H1 (cell line): ENCODE results near the gene AADAC. TPM values are rescaled to one million over a fixed set of nuclear protein-coding genes. Genes with fewer than 3 reads are reported as not detected.
A peak's percentile ranks its signal among the peaks of the same experiment; 100 is the strongest.

Source experiments
- CTCF ChIA-PET: fragments of 300-600 bp; sonication (Branson Sonifier 250); formaldehyde crosslinking; loops from one replicate; lab custom pipeline; 2021; ENCODE audit not compliant: partially characterized antibody; lab: Charles Lee
- POLR2A ChIA-PET: fragments of 300-600 bp; sonication (Branson Sonifier 250); formaldehyde crosslinking; loops from one replicate; lab custom pipeline; 2021; ENCODE audit warnings: inconsistent platforms; ENCODE audit not compliant: partially characterized antibody; lab: Charles Lee
- DNase-seq, 2 experiments: peaks; one replicate each; pipeline versions ENCODE4 v3.0.0 to v3.0.0-alpha.2; 2010 to 2022; ENCODE audit warnings: low spot score in 2 of 2, low read depth in 1 of 2, mixed read lengths in 1 of 2
- FAIRE-seq: peaks from 2 replicates; lab custom pipeline; 2011; peaks lifted over from hg19 to GRCh38; lab: Jason Lieb, UNC
- H2AFZ ChIP-seq: 2 replicates; pipeline ENCODE4 v1.8.1; 2012; ENCODE audit warnings: low read length, inconsistent platforms
- H2AK5ac ChIP-seq: 2 replicates; pipeline ENCODE4 v1.6.1; 2013; ENCODE audit warnings: low read depth, low read length
- H2BK120ac ChIP-seq: replicated peaks from 2 replicates; pipeline ENCODE3; 2013; ENCODE audit warnings: low read depth, low read length, inconsistent platforms
- H2BK12ac ChIP-seq: 2 replicates; pipeline ENCODE4 v1.6.1; 2013; ENCODE audit warnings: low read depth, low read length
- H2BK15ac ChIP-seq: 2 replicates; pipeline ENCODE4 v1.6.1; 2013; ENCODE audit warnings: low read length
- H2BK20ac ChIP-seq: 2 replicates; pipeline ENCODE4 v1.6.1; 2013; ENCODE audit warnings: low read length
- H2BK5ac ChIP-seq: 2 replicates; pipeline ENCODE4 v1.6.1; 2013; ENCODE audit warnings: low read depth, low read length
- H3K14ac ChIP-seq: 2 replicates; pipeline ENCODE4 v1.6.1; 2013; ENCODE audit warnings: inconsistent platforms; ENCODE audit not compliant: insufficient read length
- H3K18ac ChIP-seq: 2 replicates; pipeline ENCODE4 v1.6.1; 2013; ENCODE audit warnings: low read length; ENCODE audit errors: extremely low read depth
- H3K23ac ChIP-seq: 2 replicates; pipeline ENCODE4 v1.6.1; 2013; ENCODE audit warnings: inconsistent platforms; ENCODE audit not compliant: insufficient read length
- H3K23me2 ChIP-seq: 2 replicates; pipeline ENCODE4 v1.6.1; 2013; ENCODE audit warnings: low read depth, low read length
- H3K27ac ChIP-seq: 2 replicates; pipeline ENCODE4 v1.6.1; 2011; ENCODE audit warnings: low read depth, low read length, inconsistent platforms
- H3K27me3 ChIP-seq, 4 experiments: replicated peaks in 1 of 4; 1 replicate in 1 of 4; 2 replicates in 3 of 4; pipeline versions ENCODE4 v1.6.1 to v1.8.1; 2011 to 2013; ENCODE audit warnings: low read length in 3 of 4, mild to moderate bottlenecking in 3 of 4, inconsistent platforms in 2 of 4, mixed read lengths in 2 of 4, moderate library complexity in 1 of 4; ENCODE audit not compliant: control insufficient read depth in 3 of 4, insufficient read depth in 3 of 4; ENCODE audit errors: extremely low read depth in 1 of 4
- H3K36me3 ChIP-seq, 4 experiments: 2 replicates each; pipeline versions ENCODE4 v1.6.1 to v1.8.1; 2011 to 2013; ENCODE audit warnings: mild to moderate bottlenecking in 4 of 4, low read length in 3 of 4, moderate library complexity in 2 of 4, control low read depth in 1 of 4, inconsistent platforms in 1 of 4; ENCODE audit not compliant: insufficient read depth in 4 of 4, control insufficient read depth in 2 of 4
- H3K4ac ChIP-seq: replicated peaks from 2 replicates; pipeline ENCODE3; 2013; ENCODE audit warnings: low read length, low read depth, mixed read lengths, inconsistent platforms; ENCODE audit not compliant: insufficient read length
- H3K4me1 ChIP-seq, 4 experiments: replicated peaks in 1 of 4; 1 replicate in 1 of 4; 2 replicates in 3 of 4; pipeline versions ENCODE4 v1.6.1 to v1.8.1; 2011 to 2013; ENCODE audit warnings: low read length in 3 of 4, inconsistent platforms in 2 of 4, mixed read lengths in 1 of 4; ENCODE audit not compliant: insufficient read depth in 4 of 4, control insufficient read depth in 3 of 4
- H3K4me2 ChIP-seq, 2 experiments: 2 replicates each; pipeline versions ENCODE4 v1.6.1 to v1.8.1; 2011 to 2013; ENCODE audit warnings: low read depth in 2 of 2, low read length in 2 of 2, control low read depth in 1 of 2, inconsistent platforms in 1 of 2, mild to moderate bottlenecking in 1 of 2; ENCODE audit not compliant: insufficient read depth in 1 of 2
- H3K4me3 ChIP-seq, 4 experiments: fragments of 200-600, 300-600 bp in 1 of 4; sonication (generic), shearing (Covaris generic), sonication (Bioruptor Twin) in 1 of 4; 2 replicates each; pipeline versions ENCODE4 v1.5.1 to v1.8.1; 2011 to 2016; ENCODE audit warnings: low read length in 4 of 4, low read depth in 3 of 4, control low read depth in 2 of 4, inconsistent platforms in 2 of 4, mild to moderate bottlenecking in 2 of 4, mixed read lengths in 1 of 4, moderate library complexity in 1 of 4; ENCODE audit not compliant: insufficient read depth in 2 of 4; ENCODE audit errors: extremely low read depth in 1 of 4
- H3K56ac ChIP-seq: replicated peaks from 2 replicates; pipeline ENCODE3; 2013; ENCODE audit warnings: low read depth, mild to moderate bottlenecking, mixed read lengths, low read length, inconsistent platforms; ENCODE audit not compliant: insufficient read length
- H3K79me1 ChIP-seq: 2 replicates; pipeline ENCODE4 v1.6.1; 2013; ENCODE audit warnings: low read depth, low read length, control low read depth
- H3K79me2 ChIP-seq, 2 experiments: 2 replicates each; pipeline versions ENCODE4 v1.6.1 to v1.8.1; 2012 to 2013; ENCODE audit warnings: low read length in 2 of 2, mild to moderate bottlenecking in 2 of 2, inconsistent platforms in 1 of 2; ENCODE audit not compliant: insufficient read depth in 2 of 2, control insufficient read depth in 1 of 2
- H3K9ac ChIP-seq, 4 experiments: replicated peaks in 1 of 4; 1 replicate in 1 of 4; 2 replicates in 3 of 4; pipeline versions ENCODE4 v1.6.1 to v1.8.1; 2011 to 2013; ENCODE audit warnings: low read depth in 3 of 4, low read length in 3 of 4, control low read depth in 2 of 4, mild to moderate bottlenecking in 2 of 4, moderate library complexity in 2 of 4, inconsistent platforms in 1 of 4; ENCODE audit errors: extremely low read depth in 1 of 4
- H3K9me3 ChIP-seq, 2 experiments: 2 replicates each; pipeline versions ENCODE4 v1.6.1 to v1.8.1; 2012 to 2013; ENCODE audit warnings: mild to moderate bottlenecking in 2 of 2, moderate library complexity in 2 of 2, control low read depth in 1 of 2, inconsistent platforms in 1 of 2, low read depth in 1 of 2, low read length in 1 of 2, mixed read lengths in 1 of 2; ENCODE audit not compliant: insufficient read depth in 2 of 2
- H4K20me1 ChIP-seq, 2 experiments: replicated peaks in 1 of 2; 2 replicates each; pipeline versions ENCODE3 to v1.8.1; 2011 to 2013; ENCODE audit warnings: inconsistent platforms in 2 of 2, low read length in 2 of 2, mild to moderate bottlenecking in 1 of 2; ENCODE audit not compliant: insufficient read depth in 2 of 2, control insufficient read depth in 1 of 2
- H4K5ac ChIP-seq: 2 replicates; pipeline ENCODE4 v1.6.1; 2013; ENCODE audit warnings: low read length, low read depth, mixed read lengths, inconsistent platforms; ENCODE audit not compliant: insufficient read length
- H4K8ac ChIP-seq: 2 replicates; pipeline ENCODE4 v1.8.0; 2013; ENCODE audit warnings: mild to moderate bottlenecking, moderate library complexity, low read length, inconsistent platforms; ENCODE audit not compliant: insufficient read depth; ENCODE audit errors: extremely low read depth
- H4K91ac ChIP-seq: replicated peaks from 2 replicates; pipeline ENCODE3; 2013; ENCODE audit warnings: low read length, mixed read lengths, inconsistent platforms; ENCODE audit not compliant: insufficient read length
- TAF1 ChIP-seq: IDR thresholded peaks from 2 replicates; pipeline ENCODE4 v1.6.1; 2011; ENCODE audit warnings: mild to moderate bottlenecking, low read depth, low read length
- TBP ChIP-seq: IDR thresholded peaks from 2 replicates; pipeline ENCODE4 v1.6.1; 2011; ENCODE audit warnings: low read depth, low read length, improper control_type of control experiment
- ZNF274 ChIP-seq: IDR thresholded peaks from 2 replicates; pipeline ENCODE4 v1.7.0; 2012; ENCODE audit warnings: low read length, borderline replicate concordance; ENCODE audit errors: extremely low read depth
- WGBS, 2 experiments: shearing (Covaris generic) in 1 of 2; methylation state at CpG; one replicate each; pipeline versions ENCODE4 v1.1.6 to v1.1.7; 2013 to 2015; ENCODE audit warnings: low lambda C conversion rate in 2 of 2, mixed read lengths in 2 of 2, inconsistent platforms in 1 of 2, low coverage in 1 of 2, missing lambda C conversion rate in 1 of 2; ENCODE audit not compliant: insufficient replicate concordance in 2 of 2, insufficient coverage in 1 of 2, insufficient read length in 1 of 2; ENCODE audit errors: extremely low coverage in 1 of 2, missing lambda C conversion rate in 1 of 2; 5-methylcytosine and 5-hydroxymethylcytosine counted together
- polyA plus RNA-seq, 7 experiments: library from polyadenylated mRNA; depleted of rRNA in 3 of 7; stranded (reverse) in 5 of 7; unstranded in 2 of 7; fragments of >200 nt in 5 of 7; fragments of 200-250 nt in 2 of 7; gene quantifications; 1 replicate in 5 of 7; 2 replicates in 1 of 7; 4 replicates in 1 of 7; pipeline versions ENCODE4 v1.2.1 to v1.2.3, GENCODE V29; 2011 to 2013; ENCODE audit warnings: missing spikeins in 2 of 7, mixed read lengths in 2 of 7
- total RNA-seq: library from RNA; stranded (reverse); fragmentation: NEBNext Ultra II Directional; extraction: Animal tissue kit (Norgen Biotek cat#: 25700); gene quantifications from 2 replicates; pipeline ENCODE4 v1.2.1, GENCODE V29; 2021

AADAC gene
- total and polyA plus RNA-seq, 2 of the 8 experiments (the other 6 are each of a cell fraction or from before 2014, with no cell fraction given), result not detected

DNA sequence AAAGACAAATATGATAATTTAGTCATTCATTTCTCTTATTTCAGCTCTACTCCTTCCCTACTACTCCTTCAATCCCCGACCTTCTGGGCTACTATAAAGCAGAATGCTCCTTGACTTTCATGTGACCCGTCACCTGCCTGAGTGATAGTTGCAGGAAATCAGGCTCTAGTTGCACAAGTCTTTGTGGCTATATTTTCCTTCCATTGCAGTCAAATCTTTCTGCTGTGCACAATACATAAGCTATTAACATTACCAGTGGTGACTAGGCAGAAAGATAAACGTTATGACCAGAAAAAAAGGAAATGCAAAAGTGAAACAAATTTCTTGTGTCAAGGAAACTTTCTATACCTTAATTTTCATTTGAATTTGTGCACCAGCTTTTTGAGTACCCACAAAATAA is 61.8 kb downstream of the AADAC start:
- Histone ChIP-seq H4K20me1 (no peaks in the 10 kb centered on the region), H2BK15ac (no peak overlapping the region), H3K4me1 (no peaks in the 10 kb centered on the region), H3K9ac (no peak overlapping the region), H3K79me1 (no peaks in the 10 kb centered on the region), H3K23ac (no peak overlapping the region), H2BK20ac (no peak overlapping the region), H2BK5ac (no peak overlapping the region), H2AFZ (peak overlapping the region; percentile 47), H3K36me3 (no peaks in the 10 kb centered on the region), H3K27ac (no peak overlapping the region), H2BK120ac (no peak overlapping the region), H3K79me2 (no peaks in the 10 kb centered on the region), H2BK12ac (no peak overlapping the region), H3K4ac (no peak overlapping the region), H3K9me3 (no peaks in the 10 kb centered on the region), H4K8ac (no peak overlapping the region), H4K91ac (no peak overlapping the region), H3K4me3 (no peak overlapping the region), H3K56ac (no peak overlapping the region), H3K23me2 (no peaks in the 10 kb centered on the region), H3K14ac (no peak overlapping the region), H2AK5ac (no peak overlapping the region), H3K27me3 (no peaks in the 10 kb centered on the region), H3K18ac (no peak overlapping the region), H4K5ac (no peak overlapping the region), H3K4me2 (no peak overlapping the region)
- DNase-seq (no peak), FAIRE-seq (no peak)
- ChIA-PET POLR2A (no interaction called here), CTCF (interaction anchor here (0.7 kb wide), 1 partner anchor 82 kb away, joined by 3 read pairs; no protein-coding TSS in a partner anchor)
- WGBS, 2 experiments, result 89% methylated on average over 3 of the region's 3 CpGs; no CpG with 5 or more reads in 1 of the 2 experiments
- no peak for TF ChIP-seq ZNF274
- TF ChIP-seq TBP, result no peak
- no peak for TF ChIP-seq TAF1
